T-helper 2 cell treated with Interferon-gamma antibody and Interleukin-4, amounts not matched to agents 100 ng/mL and 5 ng/mL, for 36 hours (primary cell): Measurements from ENCODE around the gene HOXA5. TPM values are rescaled to one million over a fixed set of nuclear protein-coding genes. Genes with fewer than 3 reads are reported as not detected.

ENCODE experiments used
- intact Hi-C: fragments of 100-400 bp; cut with micrococcal nuclease; formaldehyde crosslinking; loops from one replicate; pipeline ENCODE4 v1.15.1; 2023
- total RNA-seq: library from RNA; stranded (reverse); gene quantifications from 2 replicates; pipeline ENCODE4 v1.2.3, GENCODE V29; 2022

HOXA5 gene
- total RNA-seq, 1 donor from 2014 or later, result not detected

- intact Hi-C loops, result loop anchor here (2.0 to 5.0 kb wide), 2 partner anchors 14 to 70 kb away; partner anchors contain the start of gene EVX1
These were observed 28.9 kb upstream of the HOXA5 start for GRCh38 chr7:27172315-27172774.

- intact Hi-C loops, result loop anchor here (2.0 to 5.0 kb wide), 2 partner anchors 13 to 71 kb away; partner anchors contain the start of gene EVX1
These were observed 28.3 kb upstream of the HOXA5 start for GRCh38 chr7:27171637-27172314.

GRCh38 chr7:27171325-27171636, 27.8 kb upstream of the HOXA5 start:
- intact Hi-C loops, result loop anchor here (5.0 kb wide), 1 partner anchor 71 kb away; the partner anchor contains the start of gene EVX1

- intact Hi-C loops, result loop anchor here (5.0 kb wide), 1 partner anchor 72 kb away; the partner anchor contains the start of gene EVX1
These were observed 27.2 kb upstream of the HOXA5 start for GRCh38 chr7:27170426-27171324.

GRCh38 chr7:27169658-27170425, 26.4 kb upstream of the HOXA5 start:
- intact Hi-C loops, result loop anchor here (2.0 to 5.0 kb wide), 2 partner anchors 15 to 72 kb away; partner anchors contain the start of genes EVX1 and HOXA11

- intact Hi-C loops, result loop anchor here (2.0 kb wide), 1 partner anchor 16 kb away; the partner anchor contains the start of gene HOXA11
These were observed 24.9 kb upstream of the HOXA5 start for GRCh38 chr7:27168265-27168947.

- intact Hi-C loops, result loop anchor here (2.0 kb wide), 2 partner anchors 17 kb away; partner anchors contain the start of gene HOXA11
These were observed 24.4 kb upstream of the HOXA5 start for GRCh38 chr7:27167916-27168264.

- intact Hi-C loops, result loop anchor here (1.0 to 2.0 kb wide), 2 partner anchors 10 to 16 kb away; no protein-coding TSS in a partner anchor
These were observed 23.3 kb upstream of the HOXA5 start for GRCh38 chr7:27166531-27167505.

- intact Hi-C loops, result loop anchor here (1.0 to 2.0 kb wide), 3 partner anchors 9 to 31 kb away; no protein-coding TSS in a partner anchor
These were observed 22.6 kb upstream of the HOXA5 start for GRCh38 chr7:27165996-27166530.

- intact Hi-C loops, result loop anchor here (2.0 kb wide), 1 partner anchor 31 kb away; no protein-coding TSS in a partner anchor
These were observed 21.9 kb upstream of the HOXA5 start, which contains the start of gene HOXA9 for GRCh38 chr7:27165089-27165995. TSS of gene HOXA9 (minus strand) at chr7:27165537. CDS start at chr7:27165457, 80 bp downstream.

GRCh38 chr7:27164367-27165088, 21.0 kb upstream of the HOXA5 start:
- intact Hi-C loops, result loop anchor here (2.0 to 5.0 kb wide), 3 partner anchors 32 to 1302 kb away; no protein-coding TSS in a partner anchor

GRCh38 chr7:27164045-27164366, 20.5 kb upstream of the HOXA5 start:
- intact Hi-C loops, result loop anchor here (2.0 to 5.0 kb wide), 3 partner anchors 33 to 1302 kb away; no protein-coding TSS in a partner anchor

GRCh38 chr7:27163288-27164044, 20.0 kb upstream of the HOXA5 start:
- intact Hi-C loops, result loop anchor here (2.0 to 5.0 kb wide), 3 partner anchors 33 to 1301 kb away; no protein-coding TSS in a partner anchor

GRCh38 chr7:27162561-27163287, 19.2 kb upstream of the HOXA5 start:
- intact Hi-C loops, result loop anchor here (5.0 kb wide), 2 partner anchors 660 to 1300 kb away; no protein-coding TSS in a partner anchor
